ENCODE results near the gene MED19.

The MED19 gene

DNA sequence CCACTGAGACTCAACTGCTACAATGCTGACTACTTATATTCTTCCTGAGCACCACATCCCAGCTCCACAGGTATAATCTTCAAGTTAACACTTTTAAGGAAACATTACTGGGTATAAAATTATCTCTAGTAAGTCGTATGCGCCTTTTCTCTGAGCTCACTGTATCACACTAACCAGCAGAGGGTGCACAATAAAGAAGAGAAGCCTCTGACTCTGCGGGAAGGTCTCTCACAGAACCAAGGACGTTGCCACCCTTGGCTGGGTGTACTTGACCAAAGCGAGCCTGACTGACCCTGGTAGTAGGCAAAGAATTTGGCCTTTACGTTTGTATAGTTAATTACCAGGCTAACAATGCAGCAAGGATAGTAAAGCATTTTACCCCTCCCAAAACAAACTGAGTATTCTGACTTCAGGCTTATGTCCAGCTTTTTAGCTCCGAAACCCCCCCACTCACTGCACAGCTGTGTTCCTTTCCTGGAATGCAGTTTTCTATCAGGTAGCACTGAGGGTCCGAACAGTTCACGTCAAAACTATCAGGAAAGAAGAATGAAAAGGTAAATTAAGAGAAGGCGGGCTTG, 39.8 kb upstream of the MED19 start, which contains the start of gene BTBD18:
BTBD18 (minus strand) TSS at position 144 of the 578 bp plus-strand sequence. CDS start 631 bp downstream, outside the sequence.
- Histone ChIP-seq H3K9me3 (ENCODE audit: low read length) (no peaks in the 10 kb centered on the region), H3K4me2 (ENCODE audit: low read length) (no peak within 1 kb of the TSS), H2AFZ (ENCODE audit: low read length) (no peak within 1 kb of the TSS), H3K9ac (ENCODE audit: low read length) (no peak within 1 kb of the TSS), H3K4me3 (ENCODE audit: low read depth, low read length, poor library complexity, severe bottlenecking) (no peak within 1 kb of the TSS), H3K4me1 (ENCODE audit: insufficient read depth, low read length, severe bottlenecking) (no peaks in the 10 kb centered on the region), H3F3A (ENCODE audit: insufficient read depth, low read length) (no peaks in the 10 kb centered on the region), H3K27ac (ENCODE audit: low read depth, low read length, poor library complexity, severe bottlenecking) (no peak within 1 kb of the TSS), H3K9me2 (ENCODE audit: low read depth, low read length) (no peaks in the 10 kb centered on the region), H3K79me2 (ENCODE audit: insufficient read depth, low read length) (no peaks in the 10 kb centered on the region), H4K20me1 (ENCODE audit: insufficient read depth, low read length) (no peaks in the 10 kb centered on the region), H3K36me3 (ENCODE audit: insufficient read depth, low read length) (peaks cover 6% of the 10 kb centered on the region), H3K27me3 (ENCODE audit: insufficient read depth, low read length) (no peaks in the 10 kb centered on the region)
- TF ChIP-seq, protein P1, sequence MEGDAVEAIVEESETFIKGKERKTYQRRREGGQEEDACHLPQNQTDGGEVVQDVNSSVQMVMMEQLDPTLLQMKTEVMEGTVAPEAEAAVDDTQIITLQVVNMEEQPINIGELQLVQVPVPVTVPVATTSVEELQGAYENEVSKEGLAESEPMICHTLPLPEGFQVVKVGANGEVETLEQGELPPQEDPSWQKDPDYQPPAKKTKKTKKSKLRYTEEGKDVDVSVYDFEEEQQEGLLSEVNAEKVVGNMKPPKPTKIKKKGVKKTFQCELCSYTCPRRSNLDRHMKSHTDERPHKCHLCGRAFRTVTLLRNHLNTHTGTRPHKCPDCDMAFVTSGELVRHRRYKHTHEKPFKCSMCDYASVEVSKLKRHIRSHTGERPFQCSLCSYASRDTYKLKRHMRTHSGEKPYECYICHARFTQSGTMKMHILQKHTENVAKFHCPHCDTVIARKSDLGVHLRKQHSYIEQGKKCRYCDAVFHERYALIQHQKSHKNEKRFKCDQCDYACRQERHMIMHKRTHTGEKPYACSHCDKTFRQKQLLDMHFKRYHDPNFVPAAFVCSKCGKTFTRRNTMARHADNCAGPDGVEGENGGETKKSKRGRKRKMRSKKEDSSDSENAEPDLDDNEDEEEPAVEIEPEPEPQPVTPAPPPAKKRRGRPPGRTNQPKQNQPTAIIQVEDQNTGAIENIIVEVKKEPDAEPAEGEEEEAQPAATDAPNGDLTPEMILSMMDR (IDR thresholded peaks at IDR 0.05; ENCODE audit: low read length), result peak; percentile 59
- TF ChIP-seq EZH2 (IDR thresholded peaks at IDR 0.05; ENCODE audit: borderline replicate concordance, low read length), result no peak

DNA sequence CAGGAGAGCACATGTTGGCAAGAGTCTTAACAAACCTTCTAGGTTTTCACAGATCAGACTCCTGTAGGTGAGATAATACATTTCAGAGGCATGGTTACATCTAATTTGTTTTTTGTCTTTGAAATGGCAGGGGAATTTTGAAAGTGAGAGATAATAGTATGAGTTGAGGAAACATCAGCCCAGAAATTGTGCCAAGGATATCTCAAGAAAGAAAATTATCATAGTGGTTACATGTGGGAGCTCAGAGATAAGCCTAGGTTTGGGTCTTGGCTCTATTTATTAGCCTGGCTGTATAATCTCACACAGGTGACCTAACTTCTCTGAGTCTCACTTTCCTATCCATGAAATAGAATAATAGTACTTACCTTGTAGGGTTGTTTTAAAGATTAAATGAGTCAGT, 39.2 kb upstream of the MED19 start:
- Histone ChIP-seq H3K79me2 (ENCODE audit: insufficient read depth, low read length) (no peaks in the 10 kb centered on the region), H3K27me3 (ENCODE audit: insufficient read depth, low read length) (no peaks in the 10 kb centered on the region), H3K4me2 (ENCODE audit: low read length) (no peak overlapping the region), H2AFZ (ENCODE audit: low read length) (no peak overlapping the region), H3K4me1 (ENCODE audit: insufficient read depth, low read length, severe bottlenecking) (no peaks in the 10 kb centered on the region), H3K9me2 (ENCODE audit: low read depth, low read length) (no peaks in the 10 kb centered on the region), H4K20me1 (ENCODE audit: insufficient read depth, low read length) (no peaks in the 10 kb centered on the region), H3K36me3 (ENCODE audit: insufficient read depth, low read length) (peaks cover 10% of the 10 kb centered on the region), H3K27ac (ENCODE audit: low read depth, low read length, poor library complexity, severe bottlenecking) (no peak overlapping the region), H3K9me3 (ENCODE audit: low read length) (no peaks in the 10 kb centered on the region), H3F3A (ENCODE audit: insufficient read depth, low read length) (no peaks in the 10 kb centered on the region), H3K4me3 (ENCODE audit: low read depth, low read length, poor library complexity, severe bottlenecking) (no peak overlapping the region), H3K9ac (ENCODE audit: low read length) (no peak overlapping the region)
- TF ChIP-seq EZH2 (IDR thresholded peaks at IDR 0.05; ENCODE audit: borderline replicate concordance, low read length), result no peak
- TF ChIP-seq, protein P1 (IDR thresholded peaks at IDR 0.05; ENCODE audit: low read length), result no peak

DNA sequence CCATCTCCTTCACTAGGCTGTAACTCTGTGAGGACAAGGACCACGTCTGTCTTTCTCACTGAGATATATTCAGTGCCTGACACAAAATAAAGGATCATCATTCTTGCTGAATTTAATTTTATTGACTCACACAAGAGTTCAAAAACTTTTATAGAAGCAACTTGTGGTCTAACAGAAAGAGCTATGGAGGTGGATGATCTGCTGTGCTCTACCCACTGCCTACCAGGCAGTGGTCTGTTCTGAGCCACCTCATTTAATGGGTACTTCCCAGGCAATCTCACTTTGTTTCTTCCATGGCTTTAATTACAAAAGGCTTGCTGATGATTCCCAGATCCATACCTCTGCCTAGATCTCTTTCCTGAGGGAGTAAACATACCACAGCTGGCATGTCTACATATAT, 34.9 kb upstream of the MED19 start:
- no peak for TF ChIP-seq EZH2 (IDR thresholded peaks at IDR 0.05; ENCODE audit: borderline replicate concordance, low read length)
- TF ChIP-seq, protein P1 (IDR thresholded peaks at IDR 0.05; ENCODE audit: low read length), result no peak
- Histone ChIP-seq H3K27me3 (ENCODE audit: insufficient read depth, low read length) (no peaks in the 10 kb centered on the region), H3K9me2 (ENCODE audit: low read depth, low read length) (no peaks in the 10 kb centered on the region), H3K4me1 (ENCODE audit: insufficient read depth, low read length, severe bottlenecking) (peaks cover 11% of the 10 kb centered on the region), H3K36me3 (ENCODE audit: insufficient read depth, low read length) (peaks cover 51% of the 10 kb centered on the region), H2AFZ (ENCODE audit: low read length) (no peak overlapping the region), H3K4me2 (ENCODE audit: low read length) (no peak overlapping the region), H3K9ac (ENCODE audit: low read length) (no peak overlapping the region), H3K79me2 (ENCODE audit: insufficient read depth, low read length) (peaks cover 10% of the 10 kb centered on the region), H3K4me3 (ENCODE audit: low read depth, low read length, poor library complexity, severe bottlenecking) (no peak overlapping the region), H3K27ac (ENCODE audit: low read depth, low read length, poor library complexity, severe bottlenecking) (no peak overlapping the region), H4K20me1 (ENCODE audit: insufficient read depth, low read length) (no peaks in the 10 kb centered on the region), H3K9me3 (ENCODE audit: low read length) (no peaks in the 10 kb centered on the region), H3F3A (ENCODE audit: insufficient read depth, low read length) (no peaks in the 10 kb centered on the region)
